Activated gamma-delta T cell treated with anti-CD3 and anti-CD28 coated beads, Interleukin-2, amount 50 U/mL, for 16 hours (primary cell): ENCODE results near the gene NHLH2.

Source experiments
- DNase-seq: peaks from one replicate; pipeline ENCODE4 v3.0.0-alpha.2; 2020; ENCODE audit warnings: low read depth

NHLH2 gene

DNA sequence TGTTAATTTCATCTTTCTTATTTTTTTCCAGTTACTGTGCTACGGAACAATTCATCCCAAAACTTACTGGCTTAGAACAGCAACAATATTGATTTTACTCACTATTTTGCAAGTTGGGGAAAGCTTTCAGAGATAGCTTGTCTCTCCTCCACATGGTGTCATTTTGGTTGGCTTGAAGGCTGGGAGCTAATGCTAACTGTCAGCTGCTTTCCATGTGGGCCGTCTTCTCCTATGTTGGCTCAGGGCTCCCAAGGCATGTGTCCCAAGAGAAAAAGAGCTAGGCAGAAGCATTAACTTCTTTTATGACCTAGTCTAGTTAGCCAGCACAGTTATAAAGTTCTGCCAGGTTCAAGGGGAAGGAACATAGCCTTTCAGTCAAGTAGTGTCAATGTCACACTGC lies 38.5 kb downstream of the NHLH2 start:
- no peak for DNase-seq

DNA sequence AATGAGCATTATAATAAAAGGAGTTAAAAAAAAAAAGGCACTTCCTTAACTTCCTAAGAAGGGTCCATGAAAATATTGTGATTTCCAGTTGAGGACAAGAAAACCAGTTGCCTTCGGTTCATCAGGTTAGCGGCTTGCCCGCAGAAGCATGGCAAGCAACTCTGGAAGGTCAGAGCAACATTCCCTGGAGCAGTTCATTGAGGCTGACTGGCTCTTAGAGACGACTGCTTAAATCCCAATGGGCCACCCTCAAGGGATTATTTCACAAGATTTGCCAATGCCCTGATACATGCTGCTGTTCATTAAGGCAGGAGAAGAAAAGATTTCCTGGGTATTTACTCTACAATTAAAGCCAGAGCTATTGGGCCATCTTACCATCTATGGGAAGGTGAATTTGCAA lies 43.4 kb downstream of the NHLH2 start:
- DNase-seq: no peak

DNA sequence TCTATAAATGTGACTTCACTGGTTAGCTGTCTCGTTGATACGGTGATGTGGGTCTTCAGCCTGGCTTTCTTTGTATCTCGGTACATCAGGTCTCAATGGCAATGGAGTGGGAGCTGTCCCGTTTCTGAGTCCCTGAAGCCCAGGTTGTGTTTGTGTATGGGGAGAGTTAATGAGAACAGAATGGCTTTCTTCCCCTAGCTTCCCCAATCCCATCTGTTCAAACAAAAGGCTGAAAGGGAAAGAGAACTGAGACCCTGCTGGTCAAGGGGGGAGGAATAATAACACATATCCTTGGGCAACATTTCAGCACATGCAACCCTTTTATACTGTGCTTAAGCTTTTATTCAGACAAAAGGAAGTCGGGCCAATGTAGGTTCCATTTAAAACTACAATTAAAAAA lies 44.0 kb downstream of the NHLH2 start:
- DNase-seq: no peak

DNA sequence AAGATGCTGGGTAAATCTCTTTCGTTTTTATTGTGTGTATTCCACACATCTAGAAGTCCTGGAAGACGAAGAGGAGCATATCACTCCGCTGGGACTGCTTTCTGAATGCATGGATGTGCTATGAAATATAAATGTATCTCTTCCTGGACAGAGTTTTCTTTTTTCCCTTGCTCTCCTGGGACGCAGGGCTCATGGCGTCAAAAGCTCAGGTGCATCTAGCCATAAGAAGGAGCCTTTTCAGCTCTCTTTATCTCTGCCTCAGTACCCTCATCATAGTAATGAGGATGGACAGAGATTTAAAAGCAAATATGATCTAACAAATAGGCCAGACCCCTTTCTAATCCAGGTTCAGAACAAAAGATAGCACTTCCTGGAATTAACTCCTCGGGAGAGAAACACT lies 44.9 kb downstream of the NHLH2 start:
- DNase-seq: no peak

DNA sequence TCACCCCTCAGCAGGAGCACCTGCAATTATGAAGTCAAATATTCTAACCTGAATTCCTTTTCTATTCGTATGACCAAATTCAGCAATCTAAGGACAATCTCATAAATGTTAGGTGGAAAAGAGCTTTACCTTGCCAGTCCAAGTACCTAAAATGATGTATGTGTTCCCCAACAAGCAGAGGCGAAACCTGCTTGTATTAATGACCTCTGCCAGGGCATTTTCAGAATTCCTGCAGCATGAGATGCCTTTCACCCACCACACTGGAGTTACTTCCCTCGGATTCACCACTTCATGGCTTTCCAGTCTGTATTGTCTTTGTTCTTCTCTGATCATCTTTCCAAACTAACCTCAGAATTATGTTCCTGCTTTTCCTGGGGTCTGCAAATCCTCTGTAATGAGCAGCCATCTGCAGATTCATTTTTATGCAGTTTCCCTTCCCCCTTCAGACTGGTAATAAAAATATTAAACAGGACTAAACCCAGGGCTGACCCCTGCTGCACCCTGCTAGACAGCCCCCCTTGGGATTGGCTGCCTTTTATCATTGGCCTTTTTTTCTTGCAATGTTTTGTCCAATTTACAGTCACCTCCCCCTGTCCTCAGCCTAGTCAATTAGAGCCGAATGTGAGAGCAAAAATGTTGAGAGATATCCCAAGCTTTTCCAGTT lies 45.8 kb downstream of the NHLH2 start:
- no peak for DNase-seq

DNA sequence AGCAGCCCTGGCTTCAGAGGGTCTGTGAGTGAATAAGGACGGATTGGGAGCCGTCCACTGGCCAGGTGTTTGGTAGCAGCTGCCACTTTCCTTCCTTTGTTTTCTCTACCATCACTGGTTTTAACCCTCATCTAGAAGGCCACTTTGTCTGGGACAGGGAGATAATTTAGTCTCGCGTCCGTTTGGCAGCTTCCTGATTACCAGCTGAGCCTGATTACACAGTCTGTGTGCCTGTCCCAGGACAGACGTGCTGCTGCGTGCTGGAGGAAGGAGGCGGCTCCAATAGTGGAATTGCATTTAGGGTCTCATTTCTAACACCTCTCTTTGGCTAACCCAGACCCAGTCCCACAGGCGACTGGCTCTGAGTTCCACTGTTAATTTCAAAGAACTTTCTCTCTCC lies 47.8 kb downstream of the NHLH2 start:
- DNase-seq: no peak

DNA sequence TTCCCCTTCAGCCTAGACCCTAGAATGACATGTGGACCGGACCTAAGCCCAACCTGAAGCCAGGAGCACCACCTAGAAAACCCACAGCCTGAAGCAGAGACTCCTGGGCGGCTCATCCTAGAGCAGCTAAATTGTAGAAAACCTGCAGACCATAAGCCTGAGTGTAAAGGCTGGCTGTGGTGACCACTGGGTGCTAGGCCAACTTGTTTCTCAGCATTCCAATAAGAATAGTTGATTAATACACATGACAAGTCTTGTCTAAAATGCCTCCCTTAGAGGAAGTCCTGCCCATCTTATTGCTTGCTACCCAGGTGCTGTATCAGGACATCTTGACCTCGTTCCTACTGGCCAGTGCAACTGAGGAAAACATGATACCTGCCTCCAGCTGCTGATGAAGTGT lies 49.1 kb downstream of the NHLH2 start:
- DNase-seq: no peak

DNA sequence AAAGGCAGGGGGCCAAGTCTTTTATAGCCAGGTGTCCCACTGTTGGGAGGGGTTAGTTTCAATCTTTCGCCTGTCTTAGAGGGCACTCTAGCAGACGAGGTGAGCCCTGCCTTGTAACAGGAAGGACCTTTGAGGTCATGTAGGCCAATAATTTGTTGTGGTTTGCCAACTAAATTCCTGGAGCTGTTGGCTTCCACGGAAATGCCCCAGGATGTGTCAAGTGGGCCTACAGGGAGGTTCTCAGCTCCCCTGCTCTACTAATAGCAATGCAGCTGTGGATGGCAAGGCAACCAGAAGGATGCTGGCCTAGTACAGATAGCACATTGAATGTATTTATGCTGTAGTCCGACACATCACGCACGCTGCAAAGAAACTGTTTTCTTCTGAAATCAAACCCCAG lies 50.1 kb downstream of the NHLH2 start:
- DNase-seq: no peak

DNA sequence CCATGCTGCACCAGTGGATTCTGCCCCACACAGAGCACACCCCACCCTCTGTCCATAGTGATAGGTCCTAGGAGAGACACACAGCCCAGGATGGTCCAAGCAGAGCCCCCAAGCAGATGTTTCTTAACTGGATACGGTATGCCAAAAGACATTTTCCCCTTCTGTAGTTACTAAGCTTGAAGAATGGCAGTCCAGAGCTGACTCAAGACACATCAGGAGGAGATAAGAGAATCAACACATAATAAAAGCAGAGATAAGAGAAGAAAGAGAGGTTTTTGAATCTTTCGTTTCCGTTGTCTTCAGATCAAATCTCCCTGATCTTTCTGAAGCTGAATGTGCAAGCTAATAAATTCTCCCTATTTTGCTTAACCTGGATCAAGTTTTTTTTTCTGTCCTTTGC lies 50.6 kb downstream of the NHLH2 start:
- no peak for DNase-seq
